A673 (cell line): ENCODE results near the gene DARS1. TPM values are rescaled to one million over a fixed set of nuclear protein-coding genes. Genes with fewer than 3 reads are reported as not detected.
"Not testable (repeated sequence)": the region's sequence is repeated elsewhere in the genome, so short reads cannot be mapped to it uniquely, and the experiment has no call there.

ENCODE experiments used
- BruUV-seq: library from RNA; stranded (reverse); fragments of 400-500 nt; replicated peaks from 2 replicates; lab custom pipeline; 2021; lab: Mats Ljungman, UMichigan
- CTCF ChIA-PET: fragments of 300-600 bp; sonication (Branson Sonifier 250); formaldehyde crosslinking; loops from one replicate; lab custom pipeline; 2022; ENCODE audit warnings: antibody characterized with exemption; lab: Charles Lee
- POLR2A ChIA-PET: fragments of 300-600 bp; sonication (Branson Sonifier 250); formaldehyde crosslinking; loops from one replicate; lab custom pipeline; 2022; ENCODE audit warnings: antibody characterized with exemption; ENCODE audit not compliant: low non-redundant PET; lab: Charles Lee
- DNase-seq: peaks from one replicate; pipeline ENCODE4 v3.0.0-alpha.2; 2015; ENCODE audit warnings: low spot score
- H3K27ac ChIP-seq: fragments of 200-600 bp; sonication (generic); 2 replicates; pipeline ENCODE4 v1.5.1; 2016; ENCODE audit warnings: mixed run types, low read depth, mild to moderate bottlenecking, mixed read lengths, antibody characterized with exemption, low read length; ENCODE audit not compliant: poor library complexity, severe bottlenecking
- H3K27me3 ChIP-seq: fragments of 200-600 bp; sonication (generic); replicated peaks from 2 replicates; pipeline ENCODE4 v1.6.1; 2017; ENCODE audit warnings: mixed run types, low read depth, mild to moderate bottlenecking, mixed read lengths, antibody characterized with exemption, low read length; ENCODE audit not compliant: insufficient read depth, poor library complexity
- H3K36me3 ChIP-seq: fragments of 200-600 bp; sonication (generic); 2 replicates; pipeline ENCODE4 v1.6.1; 2016; ENCODE audit warnings: mixed run types, mild to moderate bottlenecking, mixed read lengths, antibody characterized with exemption, low read length; ENCODE audit not compliant: insufficient read depth, poor library complexity, severe bottlenecking
- H3K4me1 ChIP-seq: fragments of 200-600 bp; sonication (generic); 2 replicates; pipeline ENCODE4 v1.6.1; 2017; ENCODE audit warnings: mixed run types, mild to moderate bottlenecking, mixed read lengths, antibody characterized with exemption, low read length; ENCODE audit not compliant: insufficient read depth, poor library complexity, severe bottlenecking
- H3K4me3 ChIP-seq: fragments of 200-600 bp; sonication (generic); 2 replicates; pipeline ENCODE4 v1.5.1; 2016; ENCODE audit warnings: low read depth, mixed run types, mild to moderate bottlenecking, mixed read lengths, low read length; ENCODE audit not compliant: poor library complexity, severe bottlenecking
- H3K9me3 ChIP-seq: fragments of 200-600 bp; sonication (generic); 2 replicates; pipeline ENCODE4 v1.6.1; 2016; ENCODE audit warnings: mixed run types, low read depth, mild to moderate bottlenecking, mixed read lengths, antibody characterized with exemption, low read length; ENCODE audit not compliant: poor library complexity, severe bottlenecking
- CTCF ChIP-seq: fragments of 300-800, 200-600 bp; sonication (generic); conservative IDR thresholded peaks from 2 replicates; pipeline ENCODE4 v1.5.1; 2017; ENCODE audit warnings: low read depth, mild to moderate bottlenecking, antibody characterized with exemption, low read length, moderate library complexity, mixed read lengths
- EZH2 ChIP-seq: fragments of 200-600 bp; sonication (generic); IDR thresholded peaks from 2 replicates; pipeline ENCODE4 v1.6.1; 2017; ENCODE audit warnings: borderline replicate concordance, low read depth, mild to moderate bottlenecking, mixed read lengths, antibody characterized with exemption, low read length; ENCODE audit not compliant: poor library complexity, severe bottlenecking
- intact Hi-C: fragments of 100-400 bp; cut with micrococcal nuclease; formaldehyde crosslinking; loops from one replicate; pipeline ENCODE4 v1.10.0; 2022; ENCODE audit not compliant: unreplicated experiment
- total RNA-seq: library from RNA; stranded (reverse); gene quantifications from 2 replicates; pipeline ENCODE4 v1.2.3, GENCODE V29; 2021

The DARS1 gene
- total RNA-seq, 1 experiment from 2014 or later, result 63.6 TPM

GRCh38 chr2:135893374-135893794 lies 92.0 kb downstream of the DARS1 start:
- Histone ChIP-seq H3K9me3 (no peaks in the 10 kb centered on the region), H3K27me3 (no peaks in the 10 kb centered on the region), H3K27ac (no peak overlapping the region), H3K4me1 (no peaks in the 10 kb centered on the region), H3K4me3 (no peak overlapping the region), H3K36me3 (no peaks in the 10 kb centered on the region)
- TF ChIP-seq CTCF (no peak), EZH2 (no peak)
- CTCF ChIA-PET, result no interaction called here
- intact Hi-C loops, result no loop called here
- no TSS peak for BruUV-seq
- POLR2A ChIA-PET, result no interaction called here
- no peak for DNase-seq

GRCh38 chr2:135890835-135891234 lies 94.6 kb downstream of the DARS1 start:
- intact Hi-C loops, result no loop called here
- no peak overlapping the region for H3K4me3 ChIP-seq
- no peaks in the 10 kb centered on the region for H3K9me3 ChIP-seq
- POLR2A ChIA-PET, result no interaction called here
- no peaks in the 10 kb centered on the region for H3K4me1 ChIP-seq
- CTCF ChIA-PET, result no interaction called here
- H3K27ac ChIP-seq, result no peak overlapping the region
- H3K27me3 ChIP-seq, result no peaks in the 10 kb centered on the region
- no TSS peak for BruUV-seq
- TF ChIP-seq CTCF, result no peak
- no peak for TF ChIP-seq EZH2
- DNase-seq, result no peak
- H3K36me3 ChIP-seq, result no peaks in the 10 kb centered on the region

GRCh38 chr2:135890149-135890548 lies 95.3 kb downstream of the DARS1 start:
- ChIA-PET CTCF (no interaction called here), POLR2A (interaction anchor here (0.6 kb wide), 1 partner anchor 222 kb away, joined by 6 read pairs; no protein-coding TSS in a partner anchor)
- H3K9me3 ChIP-seq, result no peaks in the 10 kb centered on the region
- no peaks in the 10 kb centered on the region for H3K4me1 ChIP-seq
- no peaks in the 10 kb centered on the region for H3K36me3 ChIP-seq
- TF ChIP-seq EZH2 (no peak), CTCF (no peak)
- intact Hi-C loops, result no loop called here
- no peak overlapping the region for H3K4me3 ChIP-seq
- no TSS peak for BruUV-seq
- no peaks in the 10 kb centered on the region for H3K27me3 ChIP-seq
- no peak overlapping the region for H3K27ac ChIP-seq
- no peak for DNase-seq

- H3K36me3 ChIP-seq, intact Hi-C loops, CTCF ChIA-PET, H3K4me1 ChIP-seq, DNase-seq, POLR2A ChIA-PET, H3K4me3 ChIP-seq, BruUV-seq, H3K27me3 ChIP-seq, H3K9me3 ChIP-seq, H3K27ac ChIP-seq: not testable (repeated sequence)
These were observed 96.8 kb downstream of the DARS1 start for GRCh38 chr2:135888587-135888986.
